HAP-1 (cell line): ENCODE measurements around the gene BMP2.

Experiments used
- DNase-seq, 2 experiments: peaks; one replicate each; pipeline ENCODE4 v3.0.0-alpha.2; 2016 to 2020; ENCODE audit warnings: low spot score in 2 of 2
- H3K27me3 ChIP-seq: fragments of 250-450 bp; sonication (Bioruptor Pico); 2 replicates; pipeline ENCODE4 v1.5.1; 2020; ENCODE audit warnings: low read depth, mild to moderate bottlenecking, moderate library complexity
- H3K36me3 ChIP-seq: fragments of 250-450 bp; sonication (Bioruptor Pico); replicated peaks from 2 replicates; pipeline ENCODE4 v1.5.1; 2020; ENCODE audit warnings: mild to moderate bottlenecking
- H3K4me1 ChIP-seq: fragments of 250-450 bp; sonication (Bioruptor Pico); 2 replicates; pipeline ENCODE4 v1.5.1; 2020; ENCODE audit warnings: mild to moderate bottlenecking
- H3K4me3 ChIP-seq: fragments of 250-450 bp; sonication (Bioruptor Pico); 2 replicates; pipeline ENCODE4 v1.5.1; 2020; ENCODE audit warnings: mild to moderate bottlenecking, moderate library complexity
- H3K9me3 ChIP-seq: fragments of 250-450 bp; sonication (Bioruptor Pico); 2 replicates; pipeline ENCODE4 v1.5.1; 2020; ENCODE audit warnings: mild to moderate bottlenecking, moderate library complexity
- in situ Hi-C: fragments of 300-500 bp; cut with MboI; formaldehyde crosslinking; loops from 3 replicates; pipeline ENCODE4 v1.14.3; 2020; ENCODE audit warnings: low sequenced_read_pairs, inconsistent platforms, mixed read lengths

The BMP2 gene

GRCh38 chr20:6829510-6830116 is 62.1 kb downstream of the BMP2 start:
- in situ Hi-C loops, result no loop called here
- Histone ChIP-seq H3K4me3 (no peak overlapping the region), H3K27me3 (no peaks in the 10 kb centered on the region), H3K36me3 (no peaks in the 10 kb centered on the region), H3K9me3 (no peaks in the 10 kb centered on the region), H3K4me1 (no peaks in the 10 kb centered on the region)
- DNase-seq, result no peak
